ENCODE measurements around the gene SLC25A19.

SLC25A19 gene

DNA sequence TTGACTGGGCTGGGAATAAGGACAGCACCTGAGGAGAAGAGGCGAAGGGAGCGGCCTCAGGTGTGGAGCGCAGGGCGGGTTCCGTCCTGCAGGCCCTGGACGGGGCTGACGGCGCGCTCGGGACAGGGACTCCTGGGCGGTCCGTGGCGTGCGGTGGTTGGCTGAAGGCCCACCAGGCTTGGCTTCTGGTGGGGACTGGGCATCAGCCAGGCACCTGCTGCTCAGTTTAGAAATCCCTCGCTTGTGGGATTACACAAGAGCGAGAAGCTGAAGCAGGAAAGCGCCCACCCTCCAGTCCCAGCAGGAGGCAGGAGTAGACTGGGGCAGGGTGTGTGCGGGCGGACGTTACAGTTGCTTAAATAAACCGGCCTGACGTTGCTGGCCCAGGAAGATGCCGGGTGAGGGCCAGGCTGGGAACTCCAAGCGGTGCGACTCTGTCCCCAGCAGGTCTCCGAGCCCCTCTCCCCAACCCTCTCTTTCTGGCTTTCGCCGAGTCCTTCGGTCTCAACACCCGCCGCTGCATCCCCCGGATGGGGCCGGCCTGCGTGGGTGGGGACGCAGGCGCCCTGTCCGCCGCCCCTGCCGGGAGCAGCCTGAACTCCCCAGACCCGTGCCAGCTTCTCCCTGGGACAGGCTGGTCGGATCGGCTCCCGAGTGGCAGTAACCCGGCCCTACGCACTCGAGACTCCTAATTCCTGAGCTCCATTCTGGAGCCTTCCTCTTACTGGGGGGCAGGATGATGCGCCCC lies 18.8 kb downstream of the SLC25A19 start:
- Histone ChIP-seq H3K27ac (peak overlapping the region; percentile 90), H3K9me3 (ENCODE audit: control insufficient read depth, low read length) (no peaks in the 10 kb centered on the region), H3K36me3 (ENCODE audit: control insufficient read depth, insufficient read depth, low read length) (no peaks in the 10 kb centered on the region), H3K4me3 (ENCODE audit: low read depth, low read length) (peak overlapping the region; percentile 76), H2AFZ (peak overlapping the region; percentile 99), H3K4me2 (ENCODE audit: low read length) (peak overlapping the region; percentile 92), H3K27me3 (ENCODE audit: control insufficient read depth, insufficient read depth, low read length) (no peaks in the 10 kb centered on the region), H3K79me2 (no peaks in the 10 kb centered on the region), H3K9ac (peak overlapping the region; percentile 89), H3K4me1 (peaks cover 19% of the 10 kb centered on the region)
- TF ChIP-seq, protein P1, sequence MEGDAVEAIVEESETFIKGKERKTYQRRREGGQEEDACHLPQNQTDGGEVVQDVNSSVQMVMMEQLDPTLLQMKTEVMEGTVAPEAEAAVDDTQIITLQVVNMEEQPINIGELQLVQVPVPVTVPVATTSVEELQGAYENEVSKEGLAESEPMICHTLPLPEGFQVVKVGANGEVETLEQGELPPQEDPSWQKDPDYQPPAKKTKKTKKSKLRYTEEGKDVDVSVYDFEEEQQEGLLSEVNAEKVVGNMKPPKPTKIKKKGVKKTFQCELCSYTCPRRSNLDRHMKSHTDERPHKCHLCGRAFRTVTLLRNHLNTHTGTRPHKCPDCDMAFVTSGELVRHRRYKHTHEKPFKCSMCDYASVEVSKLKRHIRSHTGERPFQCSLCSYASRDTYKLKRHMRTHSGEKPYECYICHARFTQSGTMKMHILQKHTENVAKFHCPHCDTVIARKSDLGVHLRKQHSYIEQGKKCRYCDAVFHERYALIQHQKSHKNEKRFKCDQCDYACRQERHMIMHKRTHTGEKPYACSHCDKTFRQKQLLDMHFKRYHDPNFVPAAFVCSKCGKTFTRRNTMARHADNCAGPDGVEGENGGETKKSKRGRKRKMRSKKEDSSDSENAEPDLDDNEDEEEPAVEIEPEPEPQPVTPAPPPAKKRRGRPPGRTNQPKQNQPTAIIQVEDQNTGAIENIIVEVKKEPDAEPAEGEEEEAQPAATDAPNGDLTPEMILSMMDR (IDR thresholded peaks at IDR 0.05), result peak; percentile 24

DNA sequence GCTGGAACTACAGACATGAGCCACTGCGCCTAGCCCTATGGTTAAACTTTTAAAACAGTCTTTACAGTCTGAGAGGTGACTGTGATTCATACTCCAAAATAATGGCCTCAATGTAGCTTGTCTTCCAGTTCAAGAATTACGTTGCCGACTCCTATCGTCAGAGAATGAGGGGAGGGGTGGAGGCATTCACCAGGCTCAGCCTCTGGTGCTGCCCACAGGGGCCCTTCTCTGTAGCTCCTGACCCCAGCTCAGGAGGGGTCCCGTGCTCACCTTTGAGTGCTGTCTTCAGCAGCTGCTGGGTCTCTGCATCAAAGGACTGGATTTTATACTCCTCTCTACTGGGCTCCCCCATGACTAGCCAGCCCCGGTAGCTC lies 19.4 kb downstream of the SLC25A19 start:
- Histone ChIP-seq H3K9me3 (ENCODE audit: control insufficient read depth, low read length) (no peaks in the 10 kb centered on the region), H3K27me3 (ENCODE audit: control insufficient read depth, insufficient read depth, low read length) (no peaks in the 10 kb centered on the region), H3K36me3 (ENCODE audit: control insufficient read depth, insufficient read depth, low read length) (no peaks in the 10 kb centered on the region), H2AFZ (peak overlapping the region; percentile 99), H3K4me2 (ENCODE audit: low read length) (peak overlapping the region; percentile 92), H3K4me1 (peaks cover 19% of the 10 kb centered on the region), H3K9ac (peak overlapping the region; percentile 89), H3K27ac (peak overlapping the region; percentile 90), H3K79me2 (no peaks in the 10 kb centered on the region), H3K4me3 (ENCODE audit: low read depth, low read length) (peak overlapping the region; percentile 76)
- TF ChIP-seq, protein P1 (IDR thresholded peaks at IDR 0.05), result no peak

DNA sequence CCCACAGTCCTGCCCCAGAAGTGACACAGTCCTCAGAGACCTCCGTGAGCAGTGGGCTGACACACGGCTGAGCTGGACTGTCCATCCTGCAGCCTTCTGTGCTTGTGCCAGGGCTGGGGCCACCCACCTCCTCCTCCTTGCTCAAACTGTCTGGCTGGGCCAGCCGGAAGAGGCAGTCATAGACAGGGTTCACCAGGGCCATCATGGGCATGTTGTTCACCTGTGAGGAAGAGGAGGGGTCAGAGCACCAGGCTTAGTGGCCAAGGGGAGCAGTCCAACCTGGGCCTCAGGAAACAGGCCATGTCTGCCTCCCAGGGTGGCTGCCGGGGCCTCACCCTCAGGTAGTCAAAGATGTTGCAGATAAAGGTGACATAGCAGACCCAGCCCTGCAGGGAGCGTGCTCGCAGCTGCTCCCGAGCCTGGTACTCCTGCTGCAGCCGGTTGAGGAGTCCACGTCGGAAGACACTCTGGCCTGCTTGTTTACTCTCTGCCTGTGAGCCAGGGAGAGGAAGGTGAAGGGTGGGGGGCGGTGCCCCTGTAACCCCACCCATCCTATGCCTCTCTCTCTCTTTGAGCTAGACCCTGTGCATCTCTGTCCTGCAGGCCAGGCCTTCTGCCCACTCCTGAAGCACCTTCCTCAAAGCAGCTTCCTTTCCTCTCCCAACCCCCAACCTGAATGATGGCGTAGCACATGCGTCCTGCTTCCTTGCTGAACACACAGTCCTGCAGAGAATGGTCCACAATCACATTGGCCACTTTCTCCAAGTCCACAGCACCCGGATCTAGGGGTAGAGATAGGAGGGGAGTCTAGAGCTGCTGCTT lies 21.6 kb downstream of the SLC25A19 start:
- Histone ChIP-seq H3K4me2 (ENCODE audit: low read length) (no peak overlapping the region), H3K79me2 (peaks cover 6% of the 10 kb centered on the region), H2AFZ (no peak overlapping the region), H3K27ac (no peak overlapping the region), H3K9ac (no peak overlapping the region), H3K36me3 (ENCODE audit: control insufficient read depth, insufficient read depth, low read length) (no peaks in the 10 kb centered on the region), H3K4me1 (peaks cover 24% of the 10 kb centered on the region), H3K4me3 (ENCODE audit: low read depth, low read length) (no peak overlapping the region), H3K9me3 (ENCODE audit: control insufficient read depth, low read length) (no peaks in the 10 kb centered on the region), H3K27me3 (ENCODE audit: control insufficient read depth, insufficient read depth, low read length) (no peaks in the 10 kb centered on the region)
- TF ChIP-seq, protein P1 (IDR thresholded peaks at IDR 0.05), result no peak

DNA sequence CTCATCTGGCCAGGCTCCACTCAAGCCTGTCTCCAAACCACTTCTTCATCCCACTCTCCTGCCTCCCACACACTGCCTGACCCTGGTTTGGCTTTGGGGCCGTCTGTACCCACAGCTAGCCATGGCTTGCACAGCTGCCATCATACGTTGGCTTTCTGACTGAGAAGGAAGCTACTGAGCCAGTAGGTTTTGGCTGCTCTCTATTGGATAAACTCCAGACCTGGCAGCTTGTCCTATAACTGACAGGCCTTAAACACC lies 22.2 kb downstream of the SLC25A19 start:
- Histone ChIP-seq H3K27me3 (ENCODE audit: control insufficient read depth, insufficient read depth, low read length) (no peaks in the 10 kb centered on the region), H2AFZ (no peak overlapping the region), H3K4me1 (peaks cover 22% of the 10 kb centered on the region), H3K36me3 (ENCODE audit: control insufficient read depth, insufficient read depth, low read length) (no peaks in the 10 kb centered on the region), H3K9me3 (ENCODE audit: control insufficient read depth, low read length) (no peaks in the 10 kb centered on the region), H3K27ac (no peak overlapping the region), H3K9ac (no peak overlapping the region), H3K79me2 (peaks cover 9% of the 10 kb centered on the region), H3K4me3 (ENCODE audit: low read depth, low read length) (no peak overlapping the region), H3K4me2 (ENCODE audit: low read length) (no peak overlapping the region)
- TF ChIP-seq, protein P1 (IDR thresholded peaks at IDR 0.05), result no peak

Data from parathyroid adenoma (tissue), 2 donors.